GM21515 (cell line): ENCODE data around the gene CAMTA2.
"Not testable (repeated sequence)": the region's sequence is repeated elsewhere in the genome, so short reads cannot be mapped to it uniquely, and the experiment has no call there.

Experiments used
- ATAC-seq: cut with Tn5 transposase; IDR thresholded peaks from one replicate; pipeline ENCODE4 v1.9.1; 2021; ENCODE audit not compliant: unreplicated experiment

Gene CAMTA2

GRCh38 chr17:4934173-4934979 is 53.1 kb downstream of the CAMTA2 start:
- ATAC-seq = no peak

- ATAC-seq = no peak
Measured at GRCh38 chr17:4933646-4934045, 53.8 kb downstream of the CAMTA2 start.

- no peak for ATAC-seq
Measured at GRCh38 chr17:4932756-4933155, 54.7 kb downstream of the CAMTA2 start.

- ATAC-seq = no peak
Measured at GRCh38 chr17:4931963-4932362, 55.5 kb downstream of the CAMTA2 start, which contains the start of gene GP1BA. TSS of gene GP1BA (plus strand) at chr17:4932277. CDS start at chr17:4932605, 328 bp downstream.

GRCh38 chr17:4928881-4929280 is 58.6 kb downstream of the CAMTA2 start:
- no peak for ATAC-seq

- ATAC-seq = not testable (repeated sequence)
Measured at GRCh38 chr17:4926577-4927335, 60.7 kb downstream of the CAMTA2 start.

- no peak for ATAC-seq
Measured at GRCh38 chr17:4921320-4921719, 66.2 kb downstream of the CAMTA2 start.

- no peak for ATAC-seq
Measured at GRCh38 chr17:4920351-4921048, 67.0 kb downstream of the CAMTA2 start.

GRCh38 chr17:4919511-4920047 is 67.9 kb downstream of the CAMTA2 start:
- ATAC-seq = no peak
